ENCODE data around the gene RAD9A.
A peak's percentile ranks its signal among the peaks of the same experiment; 100 is the strongest.
"Not testable (repeated sequence)": the region's sequence is repeated elsewhere in the genome, so short reads cannot be mapped to it uniquely, and the experiment has no call there.

RAD9A gene

DNA sequence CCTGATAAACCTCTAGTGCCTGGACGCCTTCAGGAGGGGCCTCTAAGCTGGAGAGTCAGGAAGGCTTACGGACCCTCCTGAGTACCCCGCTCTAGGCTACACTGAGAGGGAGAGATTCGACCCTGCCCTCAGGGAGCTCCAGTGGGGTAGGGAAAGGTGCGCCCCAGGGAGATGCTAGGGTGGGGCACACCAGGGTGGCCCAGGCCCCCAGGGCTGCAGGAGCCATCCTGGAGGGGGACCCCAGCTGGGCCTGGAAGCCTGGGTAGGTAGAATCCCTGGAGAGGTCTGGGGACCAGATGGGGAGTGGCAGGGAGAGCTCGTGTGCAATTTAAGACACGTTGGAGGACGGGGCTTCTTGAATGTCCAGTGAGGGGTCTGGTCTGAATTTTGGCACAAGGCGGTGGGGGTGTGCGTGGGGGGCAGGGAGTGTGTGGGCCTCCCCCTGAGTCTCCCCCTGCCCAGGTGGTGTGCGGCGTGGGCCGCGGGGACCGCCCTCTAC, 28.4 kb downstream of the RAD9A start:
- TF ChIP-seq GATA1 (IDR thresholded peaks at IDR 0.05; ENCODE audit: low read depth, low read length) (no peak), POLR2A (IDR thresholded peaks at IDR 0.05; ENCODE audit: low read length) (no peak)
- DNase-seq, result no peak

DNA sequence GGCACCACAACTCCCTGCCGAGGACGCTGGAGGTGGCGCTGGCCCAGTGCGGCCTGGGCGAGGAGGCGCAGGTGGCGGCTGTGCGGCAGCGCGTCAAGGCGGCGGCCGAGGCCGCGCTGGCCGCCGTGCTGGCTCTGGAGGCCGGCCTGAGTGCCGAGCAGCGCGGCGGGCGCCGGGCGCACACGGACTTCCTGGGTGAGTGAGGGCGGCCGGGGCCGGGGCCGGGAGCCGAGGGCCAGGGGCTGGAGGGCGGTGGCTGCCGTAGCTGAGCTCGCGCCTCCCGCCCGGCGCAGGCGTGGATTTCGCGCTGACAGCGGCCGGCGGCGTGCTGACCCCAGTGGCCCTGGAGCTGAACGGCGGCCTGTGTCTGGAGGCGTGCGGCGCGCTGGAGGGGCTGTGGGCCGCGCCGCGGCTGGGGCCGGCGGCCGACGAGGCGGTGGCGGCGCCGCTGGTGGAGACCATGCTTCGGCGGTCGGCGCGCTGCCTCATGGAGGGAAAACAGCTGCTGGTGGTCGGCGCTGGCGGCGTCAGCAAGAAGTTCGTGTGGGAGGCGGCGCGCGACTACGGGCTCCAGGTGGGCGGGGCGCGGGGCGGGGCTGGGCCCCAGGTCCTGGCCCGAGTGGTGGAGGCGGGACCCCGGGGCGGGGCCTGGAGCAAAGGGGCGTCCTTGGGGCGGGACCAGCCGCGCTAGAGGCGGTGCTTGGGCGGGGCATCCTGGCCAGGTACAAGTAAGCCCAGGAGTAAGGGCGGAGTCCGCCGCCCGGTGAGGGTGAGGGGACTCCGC, 29.1 kb downstream of the RAD9A start:
- DNase-seq, result peak; percentile 93 to 97
- TF ChIP-seq POLR2A (IDR thresholded peaks at IDR 0.05; ENCODE audit: low read length) (peak; percentile 43), GATA1 (IDR thresholded peaks at IDR 0.05; ENCODE audit: low read depth, low read length) (no peak)

DNA sequence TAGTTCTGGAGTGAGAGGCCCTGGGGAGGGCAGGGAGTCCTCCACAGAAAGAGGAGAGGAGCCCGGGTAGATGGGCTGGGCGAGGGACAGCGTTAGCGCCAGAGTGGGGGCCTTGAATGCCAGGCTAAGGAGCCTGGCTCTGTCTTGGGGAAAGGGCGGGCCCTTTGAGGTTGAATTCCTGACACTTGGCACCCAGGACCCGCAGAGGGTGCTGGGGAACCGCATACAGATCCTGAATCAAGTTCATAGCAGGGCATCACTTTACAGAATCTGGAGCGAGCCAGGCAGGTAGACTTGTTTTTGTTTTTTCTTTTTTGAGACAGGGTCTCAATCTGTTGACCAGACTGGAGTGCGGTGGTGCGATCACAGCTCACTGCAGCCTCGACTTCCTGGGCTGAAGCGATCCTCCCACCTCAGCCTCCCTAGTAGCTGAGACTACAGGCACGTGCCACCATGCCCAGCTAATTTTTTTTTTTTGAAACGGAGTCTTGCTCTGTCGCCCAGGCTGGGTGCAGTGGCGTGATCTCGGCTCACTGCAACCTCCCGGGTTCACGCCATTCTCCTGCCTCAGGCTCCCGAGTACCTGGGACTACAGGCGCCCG, 29.7 kb downstream of the RAD9A start:
- no peak for DNase-seq
- TF ChIP-seq GATA1 (IDR thresholded peaks at IDR 0.05; ENCODE audit: low read depth, low read length), result no peak
- no peak for TF ChIP-seq POLR2A (IDR thresholded peaks at IDR 0.05; ENCODE audit: low read length)

DNA sequence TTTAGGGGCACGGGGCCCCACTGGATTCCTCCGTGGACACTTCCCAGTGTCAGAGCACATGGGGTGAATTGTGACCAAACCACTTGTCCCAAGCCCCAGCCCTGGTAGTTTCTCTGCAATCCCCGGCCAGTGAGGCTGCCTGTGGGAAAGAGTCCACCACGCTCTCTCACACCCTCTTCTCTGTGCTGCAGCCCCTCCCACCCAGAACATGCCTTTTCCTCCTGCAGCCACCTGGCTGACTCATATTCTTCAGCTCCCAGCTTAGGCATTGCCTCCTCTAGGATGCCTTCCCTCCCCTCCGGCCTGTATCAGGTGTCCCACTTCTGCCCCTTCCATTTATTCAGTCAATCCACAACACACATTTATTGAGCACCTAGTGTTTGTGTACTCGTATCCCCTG, 31.1 kb downstream of the RAD9A start:
- TF ChIP-seq GATA1 (IDR thresholded peaks at IDR 0.05; ENCODE audit: low read depth, low read length) (no peak), POLR2A (IDR thresholded peaks at IDR 0.05; ENCODE audit: low read length) (peak; percentile 20)
- DNase-seq, result no peak

DNA sequence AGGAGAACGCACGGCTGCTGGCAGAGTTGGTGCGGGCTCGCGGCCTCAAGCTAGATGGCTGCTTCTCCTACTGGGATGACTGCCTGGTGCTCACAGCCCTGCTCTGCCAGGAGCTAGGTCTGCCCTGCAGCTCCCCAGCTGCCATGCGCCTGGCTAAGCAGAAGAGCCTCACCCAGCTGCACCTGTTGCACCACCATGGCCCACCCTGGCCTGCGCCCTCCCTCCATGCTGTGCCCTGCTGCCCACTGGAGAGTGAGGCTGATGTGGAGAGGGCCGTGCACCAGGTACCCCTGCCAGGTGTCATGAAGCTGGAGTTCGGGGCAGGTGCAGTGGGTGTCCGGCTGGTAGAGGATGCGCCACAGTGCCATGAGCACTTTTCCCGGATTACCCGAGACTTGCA, 31.7 kb downstream of the RAD9A start:
- no peak for TF ChIP-seq POLR2A (IDR thresholded peaks at IDR 0.05; ENCODE audit: low read length)
- no peak for TF ChIP-seq GATA1 (IDR thresholded peaks at IDR 0.05; ENCODE audit: low read depth, low read length)
- DNase-seq, result no peak

DNA sequence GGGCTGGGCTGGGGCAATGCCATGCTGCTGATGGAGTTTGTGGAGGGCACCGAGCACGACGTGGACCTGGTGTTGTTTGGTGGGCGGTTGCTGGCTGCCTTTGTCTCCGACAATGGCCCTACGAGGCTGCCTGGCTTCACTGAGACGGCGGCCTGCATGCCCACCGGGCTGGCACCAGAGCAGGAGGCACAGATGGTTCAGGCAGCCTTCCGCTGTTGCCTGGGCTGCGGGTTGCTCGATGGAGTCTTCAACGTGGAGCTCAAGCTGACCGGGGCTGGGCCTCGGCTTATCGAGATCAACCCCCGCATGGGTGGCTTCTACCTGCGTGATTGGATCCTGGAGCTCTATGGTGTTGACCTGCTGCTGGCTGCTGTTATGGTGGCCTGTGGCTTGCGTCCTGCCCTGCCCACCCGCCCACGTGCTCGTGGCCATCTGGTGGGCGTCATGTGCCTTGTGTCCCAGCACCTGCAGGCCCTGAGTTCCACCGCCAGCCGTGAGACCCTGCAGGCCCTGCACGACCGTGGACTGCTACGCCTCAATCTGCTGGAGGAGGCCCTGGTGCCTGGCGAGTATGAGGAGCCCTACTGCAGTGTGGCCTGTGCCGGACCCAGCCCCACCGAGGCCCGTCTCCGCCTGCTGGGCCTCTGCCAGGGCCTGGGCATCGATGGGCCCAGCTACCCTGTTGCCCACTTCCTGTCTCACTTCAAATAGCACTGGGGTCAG, 32.3 kb downstream of the RAD9A start:
- no peak for DNase-seq
- TF ChIP-seq GATA1 (IDR thresholded peaks at IDR 0.05; ENCODE audit: low read depth, low read length), result no peak
- TF ChIP-seq POLR2A (IDR thresholded peaks at IDR 0.05; ENCODE audit: low read length), result no peak

DNA sequence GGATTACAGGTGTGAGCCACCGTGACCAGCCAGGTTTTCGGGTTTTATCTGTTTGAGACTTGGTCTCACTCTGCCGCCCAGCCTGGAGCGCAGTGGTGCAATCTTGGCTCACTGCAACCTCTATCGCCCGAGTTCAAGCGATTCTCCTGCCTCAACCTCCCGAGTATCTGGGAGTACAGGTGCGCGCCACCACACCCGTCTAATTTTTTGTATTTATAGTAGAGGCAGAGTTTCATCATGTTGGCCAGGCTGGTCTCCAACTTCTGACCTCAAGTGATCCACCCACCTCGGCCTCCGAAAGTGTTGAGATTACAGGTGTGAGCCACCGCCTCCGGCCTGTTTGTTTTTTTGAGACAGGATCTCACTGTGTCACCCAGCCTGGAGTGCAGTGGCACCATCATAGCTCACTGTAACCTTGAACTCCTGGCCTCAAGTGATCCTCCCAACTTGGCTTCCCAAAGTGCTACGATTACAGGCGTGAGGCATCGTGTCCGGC, 35.6 kb downstream of the RAD9A start:
- DNase-seq, result not testable (repeated sequence)

DNA sequence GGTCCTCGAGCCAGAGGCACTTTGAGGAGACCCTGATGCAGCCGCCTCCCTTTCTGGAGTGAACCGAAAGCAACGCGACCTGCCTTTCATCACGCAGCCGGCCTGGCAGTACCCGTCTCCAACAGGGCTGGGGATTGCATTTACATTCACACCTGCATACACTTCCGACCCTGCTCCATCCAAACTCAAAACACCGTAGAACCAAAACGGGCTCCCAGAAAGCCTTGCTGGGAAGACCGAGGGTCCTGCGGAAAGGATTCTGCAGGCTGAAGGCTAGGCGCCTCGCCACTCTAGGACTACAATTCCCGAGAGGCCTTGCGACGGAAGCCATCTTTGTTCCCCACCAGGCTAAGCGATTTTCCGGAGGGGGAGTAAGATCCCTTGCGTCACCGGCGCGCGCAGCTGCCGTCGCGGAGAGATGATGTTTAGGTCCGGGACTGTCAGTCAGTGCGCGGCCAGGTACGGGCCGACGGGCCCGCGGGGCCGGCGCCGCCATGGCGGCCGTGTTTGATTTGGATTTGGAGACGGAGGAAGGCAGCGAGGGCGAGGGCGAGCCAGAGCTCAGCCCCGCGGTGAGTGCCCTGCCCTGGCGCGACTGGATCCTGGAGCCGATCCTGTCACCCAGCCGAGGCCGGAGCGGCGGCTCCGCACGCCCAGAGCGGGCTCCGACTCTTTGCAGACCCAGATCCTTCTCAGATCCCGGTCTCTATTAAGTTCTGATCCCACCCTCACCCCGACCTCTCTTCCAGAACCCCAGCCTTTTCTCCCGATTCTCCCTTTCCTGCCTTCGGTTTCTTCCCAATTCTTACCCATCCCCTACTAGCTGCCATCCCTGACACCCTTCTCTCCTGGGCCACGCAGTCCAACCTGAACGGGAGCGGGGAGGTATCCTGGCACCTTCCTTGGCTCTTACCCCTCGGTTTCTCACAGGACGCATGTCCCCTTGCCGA, 36.5 kb downstream of the RAD9A start, which contains the start of gene RPS6KB2:
Gene RPS6KB2 (plus strand): TSS at position 443 of the 950 bp plus-strand sequence. CDS start 52 bp downstream, at position 495.
- peak; percentile 98 to 99 for DNase-seq
- TF ChIP-seq POLR2A (IDR thresholded peaks at IDR 0.05; ENCODE audit: low read length) (peak; percentile 95), GATA1 (IDR thresholded peaks at IDR 0.05; ENCODE audit: low read depth, low read length) (no peak)

DNA sequence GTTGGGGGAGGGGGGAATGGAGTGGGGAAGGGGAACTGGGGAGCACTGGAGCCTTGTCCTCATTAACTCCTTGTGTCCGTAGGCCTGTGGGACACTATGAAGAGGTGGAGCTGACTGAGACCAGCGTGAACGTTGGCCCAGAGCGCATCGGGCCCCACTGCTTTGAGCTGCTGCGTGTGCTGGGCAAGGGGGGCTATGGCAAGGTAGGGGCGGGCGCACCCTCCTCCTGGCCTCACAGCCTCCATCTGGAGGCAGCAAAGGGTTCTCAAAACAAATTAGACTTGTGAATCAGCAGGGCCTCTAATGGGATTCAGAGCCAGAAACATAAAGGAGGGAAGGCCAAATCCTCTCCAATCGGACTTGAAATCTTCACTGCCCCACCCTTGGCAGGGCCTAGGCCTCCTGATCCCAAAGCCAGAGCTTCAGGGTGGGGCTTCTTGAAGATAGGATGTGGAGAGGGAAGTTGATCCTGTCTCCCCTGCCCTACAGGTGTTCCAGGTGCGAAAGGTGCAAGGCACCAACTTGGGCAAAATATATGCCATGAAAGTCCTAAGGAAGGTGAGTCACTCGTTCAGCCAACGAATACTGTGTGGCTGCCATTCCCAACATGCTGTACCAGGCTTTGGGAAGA, 37.4 kb downstream of the RAD9A start:
- DNase-seq, result peak; percentile 58 to 59
- TF ChIP-seq GATA1 (IDR thresholded peaks at IDR 0.05; ENCODE audit: low read depth, low read length), result no peak
- TF ChIP-seq POLR2A (IDR thresholded peaks at IDR 0.05; ENCODE audit: low read length), result no peak

DNA sequence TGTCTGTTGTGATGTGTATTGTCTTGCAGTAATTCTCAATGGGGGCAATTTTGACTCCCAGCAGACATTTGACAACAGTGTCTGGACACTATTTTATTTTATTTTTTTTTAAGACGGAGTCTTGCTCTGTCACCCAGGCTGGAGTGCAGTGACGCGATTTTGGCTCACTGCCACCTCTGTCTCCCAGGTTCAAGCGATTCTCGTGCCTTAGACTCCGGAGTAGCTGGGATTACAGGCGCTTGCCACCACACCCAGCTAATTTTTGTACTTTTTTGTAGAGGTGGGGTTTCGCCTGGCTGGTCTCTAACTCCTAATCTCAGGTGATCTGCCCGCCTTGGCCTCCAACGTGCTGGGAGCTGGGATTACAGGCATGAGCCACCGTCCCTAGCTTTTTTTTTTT, 37.9 kb downstream of the RAD9A start:
- no peak for DNase-seq
- TF ChIP-seq POLR2A (IDR thresholded peaks at IDR 0.05; ENCODE audit: low read length), result no peak
- TF ChIP-seq GATA1 (IDR thresholded peaks at IDR 0.05; ENCODE audit: low read depth, low read length), result no peak

DNA sequence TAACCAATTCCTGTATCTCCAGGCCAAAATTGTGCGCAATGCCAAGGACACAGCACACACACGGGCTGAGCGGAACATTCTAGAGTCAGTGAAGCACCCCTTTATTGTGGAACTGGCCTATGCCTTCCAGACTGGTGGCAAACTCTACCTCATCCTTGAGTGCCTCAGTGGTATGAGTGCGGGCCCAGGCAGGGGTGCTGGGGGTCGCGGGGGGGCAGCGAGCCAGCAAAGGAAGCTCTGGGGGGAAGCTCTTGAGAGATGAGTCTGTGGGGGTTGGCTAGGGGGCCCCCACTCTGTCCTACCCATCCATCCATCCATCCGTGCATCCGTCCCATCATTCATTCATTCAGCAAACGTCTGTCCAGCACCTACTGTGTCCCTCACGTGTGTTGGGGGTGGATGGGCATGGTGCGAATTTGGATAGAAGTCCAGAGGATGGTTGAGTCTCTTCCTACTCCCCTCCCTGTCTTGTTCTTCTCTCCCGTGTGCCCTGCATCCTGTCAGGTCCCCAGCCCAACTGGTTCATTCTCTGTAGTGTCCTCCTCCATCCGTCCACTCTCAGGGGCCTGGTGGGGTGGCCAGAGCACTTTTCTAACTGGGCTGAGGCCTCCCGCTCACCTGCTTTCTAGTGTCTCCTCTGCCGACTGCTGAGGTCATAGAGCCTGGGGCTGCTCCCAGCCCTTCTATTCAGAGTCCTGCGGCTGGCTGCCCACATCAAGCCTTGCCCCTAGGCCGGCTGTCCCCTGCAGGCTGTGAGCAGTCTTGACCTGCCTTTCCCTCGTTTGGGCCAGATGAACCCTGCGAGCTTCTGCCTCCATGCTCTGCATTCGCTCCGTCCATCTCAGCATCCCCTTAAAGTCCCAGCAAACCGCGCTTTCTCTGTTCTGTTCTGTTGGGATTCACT, 39.8 kb downstream of the RAD9A start:
- TF ChIP-seq GATA1 (IDR thresholded peaks at IDR 0.05; ENCODE audit: low read depth, low read length) (no peak), POLR2A (IDR thresholded peaks at IDR 0.05; ENCODE audit: low read length) (no peak)
- no peak for DNase-seq

All from erythroblast (primary cell).